Testis (tissue), 2 donors: ENCODE measurements around the gene GNPTAB.

Experiments
- CTCF ChIP-seq, 3 experiments: fragments of 450-650 bp in 2 of 3; fragments of 200-600 bp in 1 of 3; sonication (generic) in 1 of 3; IDR thresholded peaks; one replicate each; pipeline ENCODE4 v1.5.1; 2016 to 2019; ENCODE audit warnings: antibody characterized with exemption in 3 of 3, mild to moderate bottlenecking in 2 of 3, moderate library complexity in 1 of 3
- POLR2A ChIP-seq: fragments of 450-650 bp; IDR thresholded peaks from one replicate; pipeline ENCODE4 v1.6.1; 2017; ENCODE audit warnings: antibody characterized with exemption, mild to moderate bottlenecking, moderate library complexity

GRCh38 chr12:101747697-101748096, 83.1 kb downstream of the GNPTAB start:
- TF ChIP-seq CTCF (IDR thresholded peaks at IDR 0.05) = no peak
- TF ChIP-seq POLR2A = no peak
